GM06990 (cell line): Measurements from ENCODE around the gene FGA.

Experiments used
- DNase-seq: peaks from one replicate; pipeline ENCODE4 v3.0.0-alpha.2; 2011; ENCODE audit not compliant: insufficient read length; ENCODE audit errors: extremely low read depth
- H3K27me3 ChIP-seq: replicated peaks from 2 replicates; pipeline ENCODE4 v1.6.0; 2011; ENCODE audit warnings: low read length; ENCODE audit not compliant: control insufficient read depth, insufficient read depth
- H3K36me3 ChIP-seq: 2 replicates; pipeline ENCODE4 v1.5.1; 2011; ENCODE audit warnings: low read length; ENCODE audit not compliant: control insufficient read depth, insufficient read depth
- H3K4me3 ChIP-seq: replicated peaks from 2 replicates; pipeline ENCODE4 v1.5.1; 2011; ENCODE audit warnings: low read depth, mild to moderate bottlenecking, control low read depth, low read length
- CTCF ChIP-seq: IDR thresholded peaks from 2 replicates; pipeline ENCODE4 v1.5.1; 2011; ENCODE audit warnings: low read length, control low read depth, mild to moderate bottlenecking, inconsistent platforms; ENCODE audit not compliant: insufficient read depth, poor library complexity, severe bottlenecking

Gene FGA

GRCh38 chr4:154569584-154569983, 21.0 kb downstream of the FGA start:
- no peaks in the 10 kb centered on the region for H3K27me3 ChIP-seq
- no peaks in the 10 kb centered on the region for H3K36me3 ChIP-seq
- TF ChIP-seq CTCF, result no peak
- DNase-seq, result no peak
- H3K4me3 ChIP-seq, result no peak overlapping the region

GRCh38 chr4:154569028-154569427, 21.5 kb downstream of the FGA start:
- H3K27me3 ChIP-seq, result no peaks in the 10 kb centered on the region

DNA sequence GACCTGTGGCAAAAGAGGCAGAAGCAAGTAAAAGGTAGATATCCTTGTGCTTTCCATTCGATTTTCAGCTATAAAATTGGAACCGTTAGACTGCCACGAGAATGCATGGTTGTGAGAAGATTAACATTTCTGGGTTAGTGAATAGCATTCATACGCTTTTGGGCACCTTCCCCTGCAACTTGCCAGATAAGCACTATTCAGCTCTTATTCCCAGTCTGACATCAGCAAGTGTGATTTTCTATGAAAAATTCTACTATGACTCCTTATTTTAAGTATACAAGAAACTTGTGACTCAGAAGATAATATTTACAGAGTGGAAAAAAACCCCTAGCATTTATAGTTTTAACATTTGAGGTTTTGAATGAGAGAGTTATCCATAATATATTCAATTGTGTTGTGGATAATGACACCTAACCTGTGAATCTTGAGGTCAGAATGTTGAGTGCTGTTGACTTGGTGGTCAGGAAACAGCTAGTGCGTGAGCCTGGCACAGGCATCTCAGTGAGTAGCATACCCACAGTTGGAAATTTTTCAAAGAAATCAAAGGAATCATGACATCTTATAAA, 23.8 kb downstream of the FGA start:
- DNase-seq, result no peak
- Histone ChIP-seq H3K27me3 (no peaks in the 10 kb centered on the region), H3K4me3 (no peak overlapping the region), H3K36me3 (no peaks in the 10 kb centered on the region)
- TF ChIP-seq CTCF, result no peak

More at GRCh38 chr4:154569028-154569427, 21.5 kb downstream of the FGA start:
- TF ChIP-seq CTCF, result no peak
- Histone ChIP-seq H3K4me3 (no peak overlapping the region), H3K36me3 (no peaks in the 10 kb centered on the region)
- DNase-seq, result no peak

DNA sequence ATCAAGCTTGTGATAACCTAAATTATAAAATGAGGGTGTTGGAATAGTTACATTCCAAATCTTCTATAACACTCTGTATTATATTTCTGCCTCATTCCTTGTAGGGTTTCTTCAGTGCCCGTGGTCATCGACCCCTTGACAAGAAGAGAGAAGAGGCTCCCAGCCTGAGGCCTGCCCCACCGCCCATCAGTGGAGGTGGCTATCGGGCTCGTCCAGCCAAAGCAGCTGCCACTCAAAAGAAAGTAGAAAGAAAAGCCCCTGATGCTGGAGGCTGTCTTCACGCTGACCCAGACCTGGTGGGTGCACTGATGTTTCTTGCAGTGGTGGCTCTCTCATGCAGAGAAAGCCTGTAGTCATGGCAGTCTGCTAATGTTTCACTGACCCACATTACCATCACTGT, 24.8 kb downstream of the FGA start:
- Histone ChIP-seq H3K27me3 (no peaks in the 10 kb centered on the region), H3K4me3 (no peak overlapping the region), H3K36me3 (no peaks in the 10 kb centered on the region)
- no peak for TF ChIP-seq CTCF
- DNase-seq, result no peak

- no peak overlapping the region for H3K4me3 ChIP-seq
- H3K36me3 ChIP-seq, result no peaks in the 10 kb centered on the region
- TF ChIP-seq CTCF, result no peak
- DNase-seq, result no peak
- no peaks in the 10 kb centered on the region for H3K27me3 ChIP-seq
These were observed 26.2 kb downstream of the FGA start for GRCh38 chr4:154564311-154564710.

DNA sequence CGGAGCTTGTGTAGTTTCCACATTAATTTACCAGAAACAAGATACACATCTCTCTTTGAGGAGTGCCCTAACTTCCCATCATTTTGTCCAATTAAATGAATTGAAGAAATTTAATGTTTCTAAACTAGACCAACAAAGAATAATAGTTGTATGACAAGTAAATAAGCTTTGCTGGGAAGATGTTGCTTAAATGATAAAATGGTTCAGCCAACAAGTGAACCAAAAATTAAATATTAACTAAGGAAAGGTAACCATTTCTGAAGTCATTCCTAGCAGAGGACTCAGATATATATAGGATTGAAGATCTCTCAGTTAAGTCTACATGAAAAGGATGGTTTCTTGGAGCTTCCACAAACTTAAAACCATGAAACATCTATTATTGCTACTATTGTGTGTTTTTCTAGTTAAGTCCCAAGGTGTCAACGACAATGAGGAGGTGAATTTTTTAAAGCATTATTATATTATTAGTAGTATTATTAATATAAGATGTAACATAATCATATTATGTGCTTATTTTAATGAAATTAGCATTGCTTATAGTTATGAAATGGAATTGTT, 27.8 kb downstream of the FGA start, which contains the start of gene FGB:
TSS of gene FGB (plus strand) at position 315 of the 558 bp plus-strand sequence. CDS start at position 323, 8 bp downstream.
- DNase-seq, result no peak
- Histone ChIP-seq H3K27me3 (no peaks in the 10 kb centered on the region), H3K36me3 (no peaks in the 10 kb centered on the region), H3K4me3 (no peak within 1 kb of the TSS)
- no peak for TF ChIP-seq CTCF
